H9 (cell line): ENCODE data around the gene LGSN. TPM values are rescaled to one million over a fixed set of nuclear protein-coding genes. Genes with fewer than 3 reads are reported as not detected.

Source experiments
- DNase-seq: peaks from one replicate; pipeline ENCODE4 v3.0.0-alpha.2; 2017
- H2AFZ ChIP-seq: one replicate; pipeline ENCODE4 v1.6.1; 2013; ENCODE audit warnings: mild to moderate bottlenecking, low read length, control low read depth, moderate library complexity
- H2AK5ac ChIP-seq: 2 replicates; pipeline ENCODE4 v1.6.1; 2013; ENCODE audit warnings: low read length, control low read depth, mixed read lengths; ENCODE audit not compliant: insufficient read length
- H2BK120ac ChIP-seq: one replicate; pipeline ENCODE4 v1.6.1; 2013; ENCODE audit warnings: low read depth, mild to moderate bottlenecking, low read length, control low read depth, inconsistent platforms; ENCODE audit not compliant: poor library complexity, severe bottlenecking
- H2BK12ac ChIP-seq: 2 replicates; pipeline ENCODE4 v1.6.1; 2013; ENCODE audit warnings: low read length, control low read depth, mixed read lengths, low read depth; ENCODE audit not compliant: insufficient read length
- H2BK15ac ChIP-seq: 2 replicates; pipeline ENCODE4 v1.6.1; 2013; ENCODE audit warnings: low read depth, low read length, control low read depth
- H2BK20ac ChIP-seq: one replicate; pipeline ENCODE4 v1.6.1; 2013; ENCODE audit warnings: low read depth, mild to moderate bottlenecking, low read length, control low read depth, inconsistent platforms; ENCODE audit not compliant: poor library complexity, severe bottlenecking
- H2BK5ac ChIP-seq: 2 replicates; pipeline ENCODE4 v1.6.1; 2013; ENCODE audit warnings: low read length, control low read depth, mixed read lengths; ENCODE audit not compliant: insufficient read length
- H3K14ac ChIP-seq: 2 replicates; pipeline ENCODE4 v1.6.1; 2013; ENCODE audit warnings: low read length, control low read depth; ENCODE audit not compliant: insufficient read depth
- H3K18ac ChIP-seq: 2 replicates; pipeline ENCODE4 v1.6.1; 2013; ENCODE audit warnings: low read depth, mild to moderate bottlenecking, mixed read lengths, low read length, control low read depth; ENCODE audit not compliant: insufficient read length
- H3K23ac ChIP-seq: 2 replicates; pipeline ENCODE4 v1.6.1; 2013; ENCODE audit warnings: low read length, control low read depth, mixed read lengths, low read depth; ENCODE audit not compliant: insufficient read length
- H3K23me2 ChIP-seq: 2 replicates; pipeline ENCODE4 v1.6.1; 2013; ENCODE audit warnings: low read depth, mild to moderate bottlenecking, mixed read lengths, low read length, control low read depth; ENCODE audit not compliant: insufficient read length, poor library complexity, severe bottlenecking
- H3K27ac ChIP-seq: 2 replicates; pipeline ENCODE4 v1.5.1; 2013; ENCODE audit warnings: low read length, control low read depth, mixed read lengths, low read depth; ENCODE audit not compliant: insufficient read length
- H3K27me3 ChIP-seq: 2 replicates; pipeline ENCODE4 v1.6.1; 2013; ENCODE audit warnings: low read length, control low read depth, inconsistent platforms; ENCODE audit not compliant: insufficient read depth
- H3K4ac ChIP-seq: 2 replicates; pipeline ENCODE4 v1.6.1; 2013; ENCODE audit warnings: low read depth, mild to moderate bottlenecking, control low read depth, inconsistent platforms, low read length, moderate library complexity
- H3K4me1 ChIP-seq: 2 replicates; pipeline ENCODE4 v1.6.1; 2013; ENCODE audit warnings: low read length, control low read depth, inconsistent platforms; ENCODE audit not compliant: insufficient read depth
- H3K4me2 ChIP-seq: 2 replicates; pipeline ENCODE4 v1.6.1; 2013; ENCODE audit warnings: low read length, control low read depth, mixed read lengths; ENCODE audit not compliant: insufficient read length, insufficient read depth
- H3K56ac ChIP-seq: 2 replicates; pipeline ENCODE4 v1.6.1; 2013; ENCODE audit warnings: low read depth, mild to moderate bottlenecking, mixed read lengths, low read length, control low read depth; ENCODE audit not compliant: insufficient read length
- H3K79me1 ChIP-seq: 2 replicates; pipeline ENCODE4 v1.6.1; 2013; ENCODE audit warnings: low read depth, mild to moderate bottlenecking, moderate library complexity, low read length, control low read depth, inconsistent platforms; ENCODE audit not compliant: insufficient read depth, poor library complexity, severe bottlenecking
- H3K79me2 ChIP-seq: 2 replicates; pipeline ENCODE4 v1.6.1; 2013; ENCODE audit warnings: low read length, control low read depth, inconsistent platforms; ENCODE audit not compliant: insufficient read depth
- H3K9ac ChIP-seq: 2 replicates; pipeline ENCODE4 v1.6.1; 2013; ENCODE audit warnings: low read length, control low read depth, mixed read lengths; ENCODE audit not compliant: insufficient read length; ENCODE audit errors: extremely low read depth
- H3K9me3 ChIP-seq: one replicate; pipeline ENCODE4 v1.6.1; 2013; ENCODE audit warnings: low read depth, low read length, inconsistent platforms; ENCODE audit not compliant: control insufficient read depth
- H3T11ph ChIP-seq: one replicate; pipeline ENCODE4 v1.6.1; 2013; ENCODE audit warnings: mild to moderate bottlenecking, low read length, control low read depth, inconsistent platforms
- H4K20me1 ChIP-seq: one replicate; pipeline ENCODE4 v1.6.1; 2013; ENCODE audit not compliant: control insufficient read depth, insufficient read length, insufficient read depth
- H4K5ac ChIP-seq: 2 replicates; pipeline ENCODE4 v1.6.1; 2013; ENCODE audit warnings: low read depth, mild to moderate bottlenecking, mixed read lengths, low read length, control low read depth; ENCODE audit not compliant: insufficient read length
- H4K8ac ChIP-seq: replicated peaks from 2 replicates; pipeline ENCODE4 v1.6.1; 2013; ENCODE audit warnings: low read length, control low read depth, mixed read lengths, low read depth; ENCODE audit not compliant: insufficient read length
- H4K91ac ChIP-seq: 2 replicates; pipeline ENCODE4 v1.6.1; 2013; ENCODE audit warnings: low read depth, mild to moderate bottlenecking, moderate library complexity, mixed read lengths, low read length, control low read depth; ENCODE audit not compliant: insufficient read length
- H3K27ac Mint-ChIP-seq, 3 experiments: 2 replicates in 2 of 3; 3 replicates in 1 of 3; pipeline ENCODE4 v1.8.0; 2020 to 2021; ENCODE audit warnings: mixed read lengths in 3 of 3, mild to moderate bottlenecking in 1 of 3, moderate library complexity in 1 of 3
- H3K27me3 Mint-ChIP-seq: 2 replicates; pipeline ENCODE4 v1.8.0; 2021; ENCODE audit warnings: low read depth, mild to moderate bottlenecking, moderate library complexity, mixed read lengths
- H3K36me3 Mint-ChIP-seq, 3 experiments: 2 replicates in 2 of 3; 3 replicates in 1 of 3; pipeline ENCODE4 v1.8.0; 2020 to 2021; ENCODE audit warnings: low read depth in 3 of 3, mixed read lengths in 3 of 3; ENCODE audit not compliant: insufficient read depth in 1 of 3
- H3K4me1 Mint-ChIP-seq, 2 experiments: 2 replicates each; pipeline ENCODE4 v1.8.0; 2020; ENCODE audit warnings: mixed read lengths in 2 of 2
- H3K4me3 Mint-ChIP-seq, 2 experiments: 2 replicates in 1 of 2; 3 replicates in 1 of 2; pipeline ENCODE4 v1.8.0; 2020 to 2021; ENCODE audit warnings: mild to moderate bottlenecking in 2 of 2, mixed read lengths in 2 of 2, moderate library complexity in 1 of 2
- H3K9me3 Mint-ChIP-seq, 2 experiments: 2 replicates in 1 of 2; 3 replicates in 1 of 2; pipeline ENCODE4 v1.8.0; 2020; ENCODE audit warnings: mild to moderate bottlenecking in 2 of 2, mixed read lengths in 2 of 2, moderate library complexity in 1 of 2
- CTCF ChIP-seq: fragments of 200-600 bp; sonication (generic); conservative IDR thresholded peaks from 3 replicates; pipeline ENCODE4 v1.8.0; 2021; ENCODE audit warnings: antibody characterized with exemption, mild to moderate bottlenecking
- WGBS: extraction: QIAGEN DNeasy Blood & Tissue Kit; methylation state at CpG from one replicate; pipeline ENCODE4 v1.1.7; 2013; ENCODE audit warnings: missing lambda C conversion rate, low lambda C conversion rate, mixed read lengths; ENCODE audit not compliant: insufficient read length; ENCODE audit errors: extremely low coverage; 5-methylcytosine and 5-hydroxymethylcytosine counted together
- total RNA-seq: library from RNA; stranded (reverse); gene quantifications from 2 replicates; pipeline ENCODE4 v1.2.1, GENCODE V29; 2021

The LGSN gene
- total RNA-seq, 1 experiment from 2014 or later: 0.13 TPM

GRCh38 chr6:63316113-63316512 lies 3.7 kb downstream of the LGSN start:
- H3K27me3 ChIP-seq: no peaks in the 10 kb centered on the region
- no peak for TF ChIP-seq CTCF

More at GRCh38 chr6:63316113-63316512, 3.7 kb downstream of the LGSN start:
- Mint-ChIP-seq H3K9me3 (no peaks in the 10 kb centered on the region), H3K4me1 (no peaks in the 10 kb centered on the region; a peak in 3 of 4 replicates), H3K36me3 (no peaks in the 10 kb centered on the region), H3K27me3 (no peaks in the 10 kb centered on the region), H3K4me3 (no peak overlapping the region), H3K27ac (no peak overlapping the region)
- Histone ChIP-seq H2BK120ac (no peak overlapping the region), H3K4me2 (no peak overlapping the region), H3K23ac (no peak overlapping the region), H2BK12ac (no peak overlapping the region), H4K91ac (no peak overlapping the region), H4K8ac (no peak overlapping the region), H4K20me1 (no peaks in the 10 kb centered on the region), H2BK15ac (no peak overlapping the region), H2AK5ac (no peak overlapping the region), H2BK20ac (no peak overlapping the region), H3K23me2 (no peaks in the 10 kb centered on the region), H3K14ac (no peak overlapping the region), H3K4me1 (no peaks in the 10 kb centered on the region; the same call in 1 of the 2 replicates), H3K18ac (no peak overlapping the region), H3T11ph (no peak overlapping the region), H3K79me2 (no peaks in the 10 kb centered on the region), H2AFZ (no peak overlapping the region), H2BK5ac (no peak overlapping the region), H3K9ac (no peak overlapping the region), H3K56ac (no peak overlapping the region), H4K5ac (no peak overlapping the region), H3K27ac (no peak overlapping the region), H3K79me1 (no peaks in the 10 kb centered on the region), H3K9me3 (no peaks in the 10 kb centered on the region), H3K4ac (no peak overlapping the region)
- no CpG with 5 or more reads among the region's 3 CpGs for WGBS
- DNase-seq: no peak
